Uterus (tissue), 4 donors: ENCODE results near the gene HIP1R. TPM values are rescaled to one million over a fixed set of nuclear protein-coding genes. Genes with fewer than 3 reads are reported as not detected.
A peak's percentile ranks its signal among the peaks of the same experiment; 100 is the strongest.

Source experiments
- DNase-seq, 2 donors: peaks; one replicate each; pipeline ENCODE4 v3.0.0-alpha.2; 2019 to 2020
- H3K27ac ChIP-seq, 2 donors: fragments of 200-600 bp; sonication (generic); 1 replicate in 1 of 2; 2 replicates in 1 of 2; pipeline ENCODE4 v1.5.1; 2016 to 2018
- H3K27me3 ChIP-seq, 2 donors: fragments of 200-600 bp; sonication (generic); one replicate each; pipeline ENCODE4 v1.5.1; 2018 to 2019; ENCODE audit warnings: control low read depth in 1 of 2
- H3K36me3 ChIP-seq, 2 donors: fragments of 200-600 bp; sonication (generic); one replicate each; pipeline ENCODE4 v1.5.1; 2019; ENCODE audit warnings: control low read depth in 1 of 2
- H3K4me1 ChIP-seq, 2 donors: fragments of 200-600 bp; sonication (generic); one replicate each; pipeline ENCODE4 v1.5.1; 2018 to 2019; ENCODE audit warnings: control low read depth in 1 of 2
- H3K4me3 ChIP-seq, 2 donors: fragments of 200-600 bp; sonication (generic); 1 replicate in 1 of 2; 2 replicates in 1 of 2; pipeline ENCODE4 v1.5.1; 2018 to 2019; ENCODE audit warnings: mild to moderate bottlenecking in 1 of 2
- H3K9me3 ChIP-seq, 2 donors: fragments of 200-600 bp; sonication (generic); one replicate each; pipeline ENCODE4 v1.5.1; 2019; ENCODE audit warnings: control low read depth in 1 of 2
- POLR2A ChIP-seq, 2 donors: fragments of 450-650 bp; IDR thresholded peaks; one replicate each; pipeline ENCODE4 v1.6.1; 2016; ENCODE audit warnings: antibody characterized with exemption in 2 of 2, mild to moderate bottlenecking in 1 of 2, moderate library complexity in 1 of 2
- intact Hi-C: fragments of 100-400 bp; cut with DNase I; formaldehyde crosslinking; loops from one replicate; pipeline ENCODE4 v1.15.1; 2023; ENCODE audit warnings: low total_unique reads
- total RNA-seq, 4 donors: library from RNA; depleted of rRNA in 3 of 4; stranded (reverse); fragments of >200 nt in 3 of 4; gene quantifications; one replicate each; pipeline versions ENCODE4 v1.1.0 to v1.2.4, GENCODE V29; 2014 to 2023
- TF ChIP-seq, protein P1 (sequence below), 4 experiments: fragments of 200-600 bp in 2 of 4; fragments of 450-650 bp in 2 of 4; sonication (generic) in 2 of 4; IDR thresholded peaks; one replicate each; pipeline ENCODE4 v1.5.1; 2016 to 2019; ENCODE audit warnings: antibody characterized with exemption in 4 of 4, mild to moderate bottlenecking in 2 of 4, moderate library complexity in 1 of 4
- donor health status: DM: yes; HTN: yes; CAD: no.

HIP1R gene, protein sequence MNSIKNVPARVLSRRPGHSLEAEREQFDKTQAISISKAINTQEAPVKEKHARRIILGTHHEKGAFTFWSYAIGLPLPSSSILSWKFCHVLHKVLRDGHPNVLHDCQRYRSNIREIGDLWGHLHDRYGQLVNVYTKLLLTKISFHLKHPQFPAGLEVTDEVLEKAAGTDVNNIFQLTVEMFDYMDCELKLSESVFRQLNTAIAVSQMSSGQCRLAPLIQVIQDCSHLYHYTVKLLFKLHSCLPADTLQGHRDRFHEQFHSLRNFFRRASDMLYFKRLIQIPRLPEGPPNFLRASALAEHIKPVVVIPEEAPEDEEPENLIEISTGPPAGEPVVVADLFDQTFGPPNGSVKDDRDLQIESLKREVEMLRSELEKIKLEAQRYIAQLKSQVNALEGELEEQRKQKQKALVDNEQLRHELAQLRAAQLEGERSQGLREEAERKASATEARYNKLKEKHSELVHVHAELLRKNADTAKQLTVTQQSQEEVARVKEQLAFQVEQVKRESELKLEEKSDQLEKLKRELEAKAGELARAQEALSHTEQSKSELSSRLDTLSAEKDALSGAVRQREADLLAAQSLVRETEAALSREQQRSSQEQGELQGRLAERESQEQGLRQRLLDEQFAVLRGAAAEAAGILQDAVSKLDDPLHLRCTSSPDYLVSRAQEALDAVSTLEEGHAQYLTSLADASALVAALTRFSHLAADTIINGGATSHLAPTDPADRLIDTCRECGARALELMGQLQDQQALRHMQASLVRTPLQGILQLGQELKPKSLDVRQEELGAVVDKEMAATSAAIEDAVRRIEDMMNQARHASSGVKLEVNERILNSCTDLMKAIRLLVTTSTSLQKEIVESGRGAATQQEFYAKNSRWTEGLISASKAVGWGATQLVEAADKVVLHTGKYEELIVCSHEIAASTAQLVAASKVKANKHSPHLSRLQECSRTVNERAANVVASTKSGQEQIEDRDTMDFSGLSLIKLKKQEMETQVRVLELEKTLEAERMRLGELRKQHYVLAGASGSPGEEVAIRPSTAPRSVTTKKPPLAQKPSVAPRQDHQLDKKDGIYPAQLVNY
- 10 to 100 TPM in 3 of 4 donors, 1 to 10 TPM in 1; 2.9 to 31.3 (median 25.8) TPM for total RNA-seq

DNA sequence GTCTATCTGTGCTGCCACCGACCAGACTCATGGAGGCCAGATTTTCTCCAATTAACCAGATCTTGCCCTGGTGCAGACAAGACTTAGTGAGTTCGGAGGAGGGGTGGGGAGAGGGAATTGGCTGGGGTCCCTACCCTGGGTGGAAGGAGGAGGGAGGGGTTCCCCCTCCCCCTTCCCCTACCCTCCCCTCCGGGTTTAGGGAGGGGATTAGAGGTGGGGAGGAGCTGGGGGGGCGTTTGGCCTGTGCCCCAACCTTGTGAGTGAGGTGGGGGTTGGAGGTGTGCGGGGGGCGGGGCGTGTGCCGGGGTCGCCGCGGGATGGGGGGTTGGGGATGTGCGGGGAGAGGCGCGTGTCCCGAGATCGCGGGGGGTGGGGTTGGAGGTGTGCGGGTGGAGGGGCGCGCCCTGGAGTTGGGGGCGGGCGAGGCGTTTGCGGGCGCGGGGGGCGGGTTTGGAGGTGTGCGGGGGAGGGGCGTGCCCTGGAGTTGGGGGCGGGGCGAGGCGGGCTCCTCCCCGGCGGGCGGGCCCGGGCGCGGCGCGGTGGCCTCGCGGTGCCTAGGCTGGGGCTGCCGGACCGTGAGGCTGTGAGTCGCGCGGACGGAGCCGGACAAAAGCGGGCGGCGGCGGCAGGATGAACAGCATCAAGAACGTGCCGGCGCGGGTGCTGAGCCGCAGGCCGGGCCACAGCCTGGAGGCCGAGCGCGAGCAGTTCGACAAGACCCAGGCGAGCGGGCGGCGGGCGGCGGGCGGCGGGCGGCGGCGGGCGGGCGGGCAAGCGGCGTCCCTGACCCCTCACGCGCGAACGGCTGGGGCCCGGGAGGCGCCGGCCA lies at the start of gene HIP1R:
Gene HIP1R (plus strand): TSS at position 537 of the 829 bp plus-strand sequence. CDS start 94 bp downstream, at position 631.
- H3K9me3 ChIP-seq: no peaks in the 10 kb centered on the region

DNA sequence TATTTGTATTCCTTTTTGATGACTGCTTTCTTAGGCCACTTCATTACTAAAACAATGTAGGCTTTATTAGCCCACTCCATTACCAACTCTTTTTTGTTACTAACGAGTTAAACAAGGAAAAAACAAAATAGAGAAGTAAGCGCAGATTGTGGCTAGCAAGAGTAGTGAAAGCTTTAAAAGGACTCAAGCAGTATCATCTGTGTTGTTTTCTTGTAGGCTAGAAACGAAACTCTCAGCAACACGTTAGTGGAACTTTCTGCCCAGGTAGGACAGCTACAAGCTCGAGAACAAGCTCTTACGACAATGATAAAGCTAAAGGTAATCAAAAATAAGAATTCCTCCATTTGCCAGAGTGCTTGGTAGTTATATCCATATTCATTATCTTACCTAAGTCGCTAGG lies 49.8 kb upstream of the HIP1R start:
- intact Hi-C loops: no loop called here
- Histone ChIP-seq H3K27ac (no peak overlapping the region), H3K27me3 (no peaks in the 10 kb centered on the region), H3K36me3 (no peaks in the 10 kb centered on the region), H3K9me3 (no peaks in the 10 kb centered on the region), H3K4me1 (no peaks in the 10 kb centered on the region), H3K4me3 (no peak overlapping the region)
- no peak for DNase-seq
- TF ChIP-seq, protein P1, sequence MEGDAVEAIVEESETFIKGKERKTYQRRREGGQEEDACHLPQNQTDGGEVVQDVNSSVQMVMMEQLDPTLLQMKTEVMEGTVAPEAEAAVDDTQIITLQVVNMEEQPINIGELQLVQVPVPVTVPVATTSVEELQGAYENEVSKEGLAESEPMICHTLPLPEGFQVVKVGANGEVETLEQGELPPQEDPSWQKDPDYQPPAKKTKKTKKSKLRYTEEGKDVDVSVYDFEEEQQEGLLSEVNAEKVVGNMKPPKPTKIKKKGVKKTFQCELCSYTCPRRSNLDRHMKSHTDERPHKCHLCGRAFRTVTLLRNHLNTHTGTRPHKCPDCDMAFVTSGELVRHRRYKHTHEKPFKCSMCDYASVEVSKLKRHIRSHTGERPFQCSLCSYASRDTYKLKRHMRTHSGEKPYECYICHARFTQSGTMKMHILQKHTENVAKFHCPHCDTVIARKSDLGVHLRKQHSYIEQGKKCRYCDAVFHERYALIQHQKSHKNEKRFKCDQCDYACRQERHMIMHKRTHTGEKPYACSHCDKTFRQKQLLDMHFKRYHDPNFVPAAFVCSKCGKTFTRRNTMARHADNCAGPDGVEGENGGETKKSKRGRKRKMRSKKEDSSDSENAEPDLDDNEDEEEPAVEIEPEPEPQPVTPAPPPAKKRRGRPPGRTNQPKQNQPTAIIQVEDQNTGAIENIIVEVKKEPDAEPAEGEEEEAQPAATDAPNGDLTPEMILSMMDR (IDR thresholded peaks at IDR 0.05): no peak
- TF ChIP-seq POLR2A (IDR thresholded peaks at IDR 0.05): no peak

More for the DNA sequence above, at the start of gene HIP1R:
- H3K4me3 ChIP-seq: peak within 1 kb of the TSS; percentile 40 to 68
- TF ChIP-seq, protein P1 (IDR thresholded peaks at IDR 0.05): no peak
- TF ChIP-seq POLR2A (IDR thresholded peaks at IDR 0.05): no peak
- no peaks in the 10 kb centered on the region for H3K4me1 ChIP-seq
- no peaks in the 10 kb centered on the region for H3K27me3 ChIP-seq
- intact Hi-C loops: no loop called here
- peak within 1 kb of the TSS; percentile 61 to 73 for H3K27ac ChIP-seq
- H3K36me3 ChIP-seq: no peaks in the 10 kb centered on the region
- DNase-seq: no peak

DNA sequence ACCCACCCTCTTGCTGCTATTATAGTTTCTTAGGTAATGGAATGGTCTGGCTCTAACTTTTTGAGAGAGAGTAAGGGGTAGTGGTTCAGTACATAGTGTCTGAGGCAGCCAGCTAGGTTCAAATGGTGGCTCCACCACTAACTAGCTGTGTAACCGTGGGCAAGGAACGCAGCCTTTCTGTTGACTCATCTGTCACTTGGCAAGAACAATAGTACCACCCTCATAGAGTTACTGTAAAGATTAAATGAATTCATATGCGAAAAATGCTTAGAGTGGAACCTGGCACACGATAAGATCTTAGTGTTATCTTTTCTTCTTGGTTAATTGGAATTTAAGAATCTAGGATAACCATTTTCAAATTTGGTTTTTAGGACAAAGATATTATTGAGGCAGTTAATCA lies 46.9 kb upstream of the HIP1R start:
- H3K4me3 ChIP-seq: no peak overlapping the region
- H3K4me1 ChIP-seq: no peaks in the 10 kb centered on the region
- intact Hi-C loops: no loop called here
- no peak overlapping the region for H3K27ac ChIP-seq
- no peaks in the 10 kb centered on the region for H3K9me3 ChIP-seq
- TF ChIP-seq, protein P1 (IDR thresholded peaks at IDR 0.05): no peak
- no peak for TF ChIP-seq POLR2A (IDR thresholded peaks at IDR 0.05)
- no peak for DNase-seq
- H3K27me3 ChIP-seq: no peaks in the 10 kb centered on the region
- no peaks in the 10 kb centered on the region for H3K36me3 ChIP-seq

DNA sequence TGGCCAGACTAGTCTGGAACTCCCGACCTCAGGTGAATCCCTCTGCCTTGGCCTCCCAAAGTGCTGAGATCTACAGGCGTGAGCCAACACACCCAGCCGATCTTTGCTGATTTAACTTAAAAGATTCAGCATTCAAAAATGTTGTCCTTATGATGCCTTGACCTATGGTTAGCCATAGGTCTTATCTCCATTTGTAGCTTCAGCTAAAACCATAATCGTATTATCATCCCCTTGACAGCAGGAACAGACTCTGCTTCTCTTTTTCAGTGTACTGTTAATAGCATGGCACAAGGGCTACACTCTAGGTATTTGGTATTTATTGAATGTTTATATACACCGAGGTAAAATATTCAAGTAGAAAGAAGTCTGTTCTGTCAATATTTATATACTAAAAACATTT lies 45.6 kb upstream of the HIP1R start:
- Histone ChIP-seq H3K36me3 (no peaks in the 10 kb centered on the region), H3K27me3 (no peaks in the 10 kb centered on the region), H3K9me3 (no peaks in the 10 kb centered on the region), H3K4me1 (no peaks in the 10 kb centered on the region), H3K4me3 (no peak overlapping the region), H3K27ac (no peak overlapping the region)
- no peak for DNase-seq
- TF ChIP-seq, protein P1 (IDR thresholded peaks at IDR 0.05): no peak
- no peak for TF ChIP-seq POLR2A (IDR thresholded peaks at IDR 0.05)
- intact Hi-C loops: loop anchor here (5.0 kb wide), 1 partner anchor 163 kb away; no protein-coding TSS in a partner anchor
